ENCODE data around the gene CEP170B. TPM values are rescaled to one million over a fixed set of nuclear protein-coding genes. Genes with fewer than 3 reads are reported as not detected.
A peak's percentile ranks its signal among the peaks of the same experiment; 100 is the strongest.
"Not testable (repeated sequence)": the region's sequence is repeated elsewhere in the genome, so short reads cannot be mapped to it uniquely, and the experiment has no call there.

Gene CEP170B
- polyA plus RNA-seq, 6 donors from 2014 or later: not detected

GRCh38 chr14:104826861-104827176 lies 38.2 kb upstream of the CEP170B start:
- H3K4me3 Mint-ChIP-seq: peak overlapping the region; percentile 75 to 93 (median 87)
- H3K27ac Mint-ChIP-seq: peak overlapping the region in 2 of 6 donors; percentile 24 to 92
- peaks cover 19 to 32% (median 28%) of the 10 kb centered on the region in 3 donors for H3K4me1 Mint-ChIP-seq
- peaks cover 0 to 8% of the 10 kb centered on the region in 2 donors for H3K36me3 Mint-ChIP-seq
- DNase-seq (no peak), ATAC-seq (ENCODE audit: low read depth in 2 of 2) (no peak)
- H3K9me3 Mint-ChIP-seq: peaks cover 0 to 8% (median 4%) of the 10 kb centered on the region in 7 donors
- peaks cover 8 to 23% (median 19%) of the 10 kb centered on the region in 3 donors for H3K27me3 Mint-ChIP-seq

GRCh38 chr14:104827177-104828055 lies 37.7 kb upstream of the CEP170B start:
- peaks cover 0 to 8% of the 10 kb centered on the region in 2 donors for H3K36me3 Mint-ChIP-seq

DNA sequence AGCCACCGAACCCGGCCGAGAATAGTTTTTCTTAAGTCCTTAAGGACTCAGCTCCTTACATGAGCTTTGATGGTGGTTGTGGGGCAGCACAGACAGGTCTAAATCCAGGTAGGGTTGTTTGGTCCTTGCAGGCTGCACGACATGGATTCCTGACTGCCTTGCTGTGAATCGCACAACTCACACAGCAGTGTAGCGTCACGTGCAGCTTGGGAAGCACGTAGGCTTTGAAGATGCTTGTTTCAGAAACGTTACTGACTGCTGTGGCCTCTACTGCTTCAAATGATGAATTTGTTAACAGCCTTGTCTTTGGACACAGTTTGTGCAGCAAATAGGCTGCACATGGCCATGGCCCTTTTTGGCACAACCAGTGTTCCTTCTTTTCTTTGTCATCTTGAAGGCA lies 34.3 kb upstream of the CEP170B start:
- DNase-seq: no peak
- Mint-ChIP-seq H3K9me3 (no peaks in the 10 kb centered on the region), H3K27me3 (peaks cover 0 to 7% (median 1%) of the 10 kb centered on the region in 3 donors), H3K36me3 (no peaks in the 10 kb centered on the region), H3K4me3 (no peak overlapping the region), H3K4me1 (peaks cover 13 to 16% (median 14%) of the 10 kb centered on the region in 3 donors), H3K27ac (no peak overlapping the region)
- no peak for ATAC-seq (ENCODE audit: low read depth in 2 of 2)

More at GRCh38 chr14:104827177-104828055, 37.7 kb upstream of the CEP170B start:
- Mint-ChIP-seq H3K4me1 (peaks cover 19 to 32% (median 28%) of the 10 kb centered on the region in 3 donors), H3K27ac (peak overlapping the region in 1 of 6 donors; percentile 92), H3K27me3 (peaks cover 8 to 23% (median 19%) of the 10 kb centered on the region in 3 donors), H3K9me3 (peaks cover 0 to 8% (median 4%) of the 10 kb centered on the region in 7 donors), H3K4me3 (peak overlapping the region; percentile 75 to 93 (median 87))
- DNase-seq: peak; percentile 66
- peak; percentile 75 to 81 for ATAC-seq (ENCODE audit: low read depth in 2 of 2)

- H3K36me3 Mint-ChIP-seq; ATAC-seq (ENCODE audit: low read depth in 2 of 2); DNase-seq; H3K27ac Mint-ChIP-seq; H3K4me3 Mint-ChIP-seq; H3K9me3 Mint-ChIP-seq; H3K4me1 Mint-ChIP-seq: not testable (repeated sequence)
- H3K27me3 Mint-ChIP-seq: peaks cover 5 to 28% (median 7%) of the 10 kb centered on the region in 3 donors
Measured at GRCh38 chr14:104836171-104836935, 28.7 kb upstream of the CEP170B start.

DNA sequence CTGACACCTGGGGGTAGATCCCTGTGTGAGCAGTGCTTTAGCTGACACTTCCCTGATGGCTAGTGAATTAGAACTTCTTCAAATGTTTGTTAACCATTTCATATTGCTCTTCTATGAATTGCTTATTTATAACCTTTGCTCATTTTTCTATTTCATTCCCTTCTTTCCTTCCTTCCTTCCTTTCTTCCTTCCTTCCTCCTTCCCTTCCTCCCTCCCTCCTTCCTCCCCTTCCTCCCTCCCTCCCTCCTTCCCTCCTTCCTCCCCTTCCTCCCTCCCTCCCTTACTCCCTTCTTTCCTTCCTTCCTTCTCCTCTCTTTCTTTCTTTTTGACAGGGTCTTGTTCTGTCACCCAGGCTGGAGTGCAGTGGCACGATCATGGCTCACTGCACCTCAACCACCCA lies 23.3 kb upstream of the CEP170B start:
- Mint-ChIP-seq H3K27me3 (peaks cover 33 to 82% (median 60%) of the 10 kb centered on the region in 3 donors), H3K36me3 (peaks cover 0 to 4% of the 10 kb centered on the region in 2 donors), H3K27ac (peak overlapping the region in 1 of 6 donors; percentile 3), H3K9me3 (peaks cover 0 to 3% (median 0%) of the 10 kb centered on the region in 7 donors), H3K4me3 (no peak overlapping the region), H3K4me1 (peaks cover 7 to 14% (median 12%) of the 10 kb centered on the region in 3 donors)
- ATAC-seq (ENCODE audit: low read depth in 2 of 2) (no peak), DNase-seq (no peak)

DNA sequence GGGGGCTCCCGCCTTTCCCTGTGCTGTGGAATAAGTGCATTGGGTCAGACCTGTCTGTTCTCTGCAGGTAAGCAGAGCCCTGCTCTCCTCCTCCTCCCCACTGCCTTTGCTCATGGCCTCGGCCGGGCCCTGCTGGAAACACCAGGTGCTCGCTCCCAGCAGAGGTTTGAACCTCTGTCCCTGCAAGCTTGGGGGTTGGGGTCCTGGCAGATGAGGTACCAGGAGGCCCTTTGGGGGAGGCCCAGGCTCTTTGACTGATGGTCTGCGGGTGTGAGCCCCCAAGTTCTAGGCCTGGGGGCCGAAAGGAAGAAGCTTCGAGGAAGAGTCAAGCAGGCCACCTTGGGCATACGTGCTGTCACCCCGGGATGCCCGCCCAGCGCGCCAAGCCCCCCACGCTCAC lies 22.1 kb upstream of the CEP170B start:
- no peak for ATAC-seq (ENCODE audit: low read depth in 2 of 2)
- H3K4me1 Mint-ChIP-seq: peaks cover 7 to 14% (median 12%) of the 10 kb centered on the region in 3 donors
- H3K36me3 Mint-ChIP-seq: peaks cover 0 to 6% of the 10 kb centered on the region in 2 donors
- DNase-seq: no peak
- H3K4me3 Mint-ChIP-seq: no peak overlapping the region
- H3K27ac Mint-ChIP-seq: no peak overlapping the region
- peaks cover 0 to 1% (median 0%) of the 10 kb centered on the region in 7 donors for H3K9me3 Mint-ChIP-seq
- peaks cover 35 to 92% (median 64%) of the 10 kb centered on the region in 3 donors for H3K27me3 Mint-ChIP-seq

DNA sequence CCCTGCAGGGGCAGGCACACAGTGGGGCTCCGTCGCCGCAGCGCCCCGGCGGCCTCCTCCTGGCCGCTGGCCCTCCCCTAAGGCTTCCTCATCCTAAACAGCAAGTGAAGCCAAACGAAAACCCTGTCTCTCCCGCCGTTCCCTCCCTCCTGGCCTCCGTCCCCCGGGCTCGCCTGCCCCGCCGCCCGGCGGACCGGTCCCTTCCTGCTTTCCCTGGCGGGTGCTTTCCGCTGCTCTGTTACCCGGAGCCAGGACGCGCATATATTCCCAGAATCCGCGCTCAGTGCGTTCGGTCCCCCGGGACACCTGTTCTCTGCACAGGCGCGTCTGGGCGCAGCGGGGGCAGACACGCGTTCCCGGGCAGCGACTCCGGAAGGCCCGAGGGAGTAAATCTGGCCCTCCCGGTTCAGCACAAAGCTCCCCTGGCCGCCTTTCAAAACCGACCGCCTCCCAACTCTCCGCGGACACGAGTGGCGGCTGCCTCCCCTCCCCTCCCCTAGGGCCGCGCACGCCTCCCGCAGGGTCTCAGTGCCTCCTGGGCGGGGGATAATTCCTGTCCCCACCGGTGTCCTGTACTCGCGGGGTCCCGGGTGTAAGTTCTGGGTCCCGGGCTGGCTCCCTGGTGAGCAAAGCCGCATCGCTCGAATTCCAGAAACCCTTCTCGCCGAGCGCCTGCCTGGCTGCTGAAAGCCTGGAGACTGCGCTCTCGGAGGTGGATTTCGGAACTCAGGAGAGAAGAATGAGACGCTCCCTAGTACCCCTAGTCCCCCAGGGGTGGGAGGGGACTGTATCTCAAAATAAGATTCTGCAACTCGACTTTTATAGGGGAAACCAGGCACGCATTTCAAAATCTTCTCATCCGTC lies 21.4 kb upstream of the CEP170B start:
- Mint-ChIP-seq H3K27me3 (peaks cover 39 to 92% (median 64%) of the 10 kb centered on the region in 3 donors), H3K4me1 (peaks cover 7 to 14% (median 12%) of the 10 kb centered on the region in 3 donors), H3K4me3 (peak overlapping the region in 6 of 8 donors; percentile 56 to 75 (median 64)), H3K27ac (peak overlapping the region in 1 of 6 donors; percentile 69), H3K9me3 (peaks cover 0 to 4% (median 0%) of the 10 kb centered on the region in 7 donors), H3K36me3 (peaks cover 0 to 6% of the 10 kb centered on the region in 2 donors)
- ATAC-seq (ENCODE audit: low read depth in 2 of 2) (no peak), DNase-seq (no peak)

DNA sequence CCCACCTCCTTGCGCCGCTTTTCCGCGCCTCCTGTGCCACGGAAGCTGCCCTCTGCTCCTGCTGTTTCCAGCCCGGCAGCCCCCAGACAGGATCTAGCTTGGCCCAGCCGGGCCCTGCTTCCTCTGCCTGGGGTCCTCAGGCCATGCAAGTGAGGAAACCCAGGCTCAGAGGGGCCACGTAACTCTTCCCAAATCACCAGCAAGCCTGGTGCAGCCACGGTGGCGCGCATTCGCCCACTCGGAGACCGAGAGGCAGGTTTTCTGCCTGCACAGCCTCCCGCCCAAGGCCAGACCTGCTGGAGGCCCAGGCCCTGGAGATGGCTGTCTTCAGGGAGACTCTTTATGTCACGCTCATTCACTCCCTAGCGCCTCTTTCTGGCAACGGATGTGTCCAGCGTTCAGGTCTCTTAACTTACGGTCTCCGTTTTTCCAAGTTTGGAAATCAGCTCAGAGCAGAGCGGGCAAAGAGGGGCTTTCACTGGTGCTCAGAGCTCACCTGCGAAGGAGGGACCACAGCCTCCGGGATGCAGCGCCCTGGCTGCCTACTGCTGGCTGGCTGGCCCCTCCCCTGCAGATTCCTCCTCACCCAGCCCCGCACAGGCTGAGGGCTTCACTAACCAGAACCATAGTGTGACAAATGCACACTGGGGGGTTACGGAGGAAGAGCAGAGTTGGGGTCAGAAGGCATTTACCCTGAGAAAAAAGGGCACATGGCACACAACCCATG lies 20.6 kb upstream of the CEP170B start:
- DNase-seq (no peak), ATAC-seq (ENCODE audit: low read depth in 2 of 2) (no peak)
- H3K4me3 Mint-ChIP-seq: peak overlapping the region in 5 of 8 donors; percentile 35 to 65 (median 61)
- peaks cover 0 to 4% (median 0%) of the 10 kb centered on the region in 7 donors for H3K9me3 Mint-ChIP-seq
- no peak overlapping the region for H3K27ac Mint-ChIP-seq
- peaks cover 39 to 85% (median 64%) of the 10 kb centered on the region in 3 donors for H3K27me3 Mint-ChIP-seq
- peaks cover 7 to 14% (median 12%) of the 10 kb centered on the region in 3 donors for H3K4me1 Mint-ChIP-seq
- peaks cover 0 to 6% of the 10 kb centered on the region in 2 donors for H3K36me3 Mint-ChIP-seq

GRCh38 chr14:104845033-104845666 lies 19.9 kb upstream of the CEP170B start:
- peaks cover 0 to 4% (median 0%) of the 10 kb centered on the region in 7 donors for H3K9me3 Mint-ChIP-seq
- H3K27me3 Mint-ChIP-seq: peaks cover 39 to 84% (median 64%) of the 10 kb centered on the region in 3 donors
- peak overlapping the region in 2 of 8 donors; percentile 42 to 63 for H3K4me3 Mint-ChIP-seq
- H3K27ac Mint-ChIP-seq: no peak overlapping the region
- DNase-seq (no peak), ATAC-seq (ENCODE audit: low read depth in 2 of 2) (no peak)
- peaks cover 7 to 14% (median 12%) of the 10 kb centered on the region in 3 donors for H3K4me1 Mint-ChIP-seq
- H3K36me3 Mint-ChIP-seq: peaks cover 0 to 6% of the 10 kb centered on the region in 2 donors

- H3K4me1 Mint-ChIP-seq: peaks cover 7 to 14% (median 12%) of the 10 kb centered on the region in 3 donors
- peaks cover 0 to 4% (median 0%) of the 10 kb centered on the region in 7 donors for H3K9me3 Mint-ChIP-seq
- peaks cover 38 to 79% (median 62%) of the 10 kb centered on the region in 3 donors for H3K27me3 Mint-ChIP-seq
- peaks cover 0 to 6% of the 10 kb centered on the region in 2 donors for H3K36me3 Mint-ChIP-seq
- peak overlapping the region in 1 of 8 donors; percentile 80 for H3K4me3 Mint-ChIP-seq
- no peak for DNase-seq
- ATAC-seq (ENCODE audit: low read depth in 2 of 2): no peak
- H3K27ac Mint-ChIP-seq: no peak overlapping the region
Measured at GRCh38 chr14:104845834-104846441, 19.1 kb upstream of the CEP170B start.

- DNase-seq: no peak
- H3K36me3 Mint-ChIP-seq: no peaks in the 10 kb centered on the region
- no peaks in the 10 kb centered on the region for H3K4me1 Mint-ChIP-seq
- no peak overlapping the region for H3K27ac Mint-ChIP-seq
- no peak for ATAC-seq (ENCODE audit: low read depth in 2 of 2)
- H3K4me3 Mint-ChIP-seq: no peak overlapping the region
- peaks cover 0 to 4% (median 0%) of the 10 kb centered on the region in 7 donors for H3K9me3 Mint-ChIP-seq
- peaks cover 11 to 41% (median 18%) of the 10 kb centered on the region in 3 donors for H3K27me3 Mint-ChIP-seq
Measured at GRCh38 chr14:104852280-104852663, 12.8 kb upstream of the CEP170B start.
